H1 (cell line): Measurements from ENCODE around the gene GOLGA3. TPM values are rescaled to one million over a fixed set of nuclear protein-coding genes. Genes with fewer than 3 reads are reported as not detected.

Source experiments
- CTCF ChIA-PET: fragments of 300-600 bp; sonication (Branson Sonifier 250); formaldehyde crosslinking; loops from one replicate; lab custom pipeline; 2021; ENCODE audit not compliant: partially characterized antibody; lab: Charles Lee
- POLR2A ChIA-PET: fragments of 300-600 bp; sonication (Branson Sonifier 250); formaldehyde crosslinking; loops from one replicate; lab custom pipeline; 2021; ENCODE audit warnings: inconsistent platforms; ENCODE audit not compliant: partially characterized antibody; lab: Charles Lee
- DNase-seq, 2 experiments: peaks; one replicate each; pipeline versions ENCODE4 v3.0.0 to v3.0.0-alpha.2; 2010 to 2022; ENCODE audit warnings: low spot score in 2 of 2, low read depth in 1 of 2, mixed read lengths in 1 of 2
- FAIRE-seq: peaks from 2 replicates; lab custom pipeline; 2011; peaks lifted over from hg19 to GRCh38; lab: Jason Lieb, UNC
- H2AFZ ChIP-seq: 2 replicates; pipeline ENCODE4 v1.8.1; 2012; ENCODE audit warnings: low read length, inconsistent platforms
- H2AK5ac ChIP-seq: 2 replicates; pipeline ENCODE4 v1.6.1; 2013; ENCODE audit warnings: low read depth, low read length
- H2BK120ac ChIP-seq: replicated peaks from 2 replicates; pipeline ENCODE3; 2013; ENCODE audit warnings: low read depth, low read length, inconsistent platforms
- H2BK12ac ChIP-seq: 2 replicates; pipeline ENCODE4 v1.6.1; 2013; ENCODE audit warnings: low read depth, low read length
- H2BK15ac ChIP-seq: 2 replicates; pipeline ENCODE4 v1.6.1; 2013; ENCODE audit warnings: low read length
- H2BK20ac ChIP-seq: 2 replicates; pipeline ENCODE4 v1.6.1; 2013; ENCODE audit warnings: low read length
- H2BK5ac ChIP-seq: 2 replicates; pipeline ENCODE4 v1.6.1; 2013; ENCODE audit warnings: low read depth, low read length
- H3K14ac ChIP-seq: 2 replicates; pipeline ENCODE4 v1.6.1; 2013; ENCODE audit warnings: inconsistent platforms; ENCODE audit not compliant: insufficient read length
- H3K18ac ChIP-seq: 2 replicates; pipeline ENCODE4 v1.6.1; 2013; ENCODE audit warnings: low read length; ENCODE audit errors: extremely low read depth
- H3K23ac ChIP-seq: 2 replicates; pipeline ENCODE4 v1.6.1; 2013; ENCODE audit warnings: inconsistent platforms; ENCODE audit not compliant: insufficient read length
- H3K23me2 ChIP-seq: 2 replicates; pipeline ENCODE4 v1.6.1; 2013; ENCODE audit warnings: low read depth, low read length
- H3K27ac ChIP-seq: 2 replicates; pipeline ENCODE4 v1.6.1; 2011; ENCODE audit warnings: low read depth, low read length, inconsistent platforms
- H3K27me3 ChIP-seq, 4 experiments: replicated peaks in 1 of 4; 1 replicate in 1 of 4; 2 replicates in 3 of 4; pipeline versions ENCODE4 v1.6.1 to v1.8.1; 2011 to 2013; ENCODE audit warnings: low read length in 3 of 4, mild to moderate bottlenecking in 3 of 4, inconsistent platforms in 2 of 4, mixed read lengths in 2 of 4, moderate library complexity in 1 of 4; ENCODE audit not compliant: control insufficient read depth in 3 of 4, insufficient read depth in 3 of 4; ENCODE audit errors: extremely low read depth in 1 of 4
- H3K36me3 ChIP-seq, 4 experiments: 2 replicates each; pipeline versions ENCODE4 v1.6.1 to v1.8.1; 2011 to 2013; ENCODE audit warnings: mild to moderate bottlenecking in 4 of 4, low read length in 3 of 4, moderate library complexity in 2 of 4, control low read depth in 1 of 4, inconsistent platforms in 1 of 4; ENCODE audit not compliant: insufficient read depth in 4 of 4, control insufficient read depth in 2 of 4
- H3K4ac ChIP-seq: replicated peaks from 2 replicates; pipeline ENCODE3; 2013; ENCODE audit warnings: low read length, low read depth, mixed read lengths, inconsistent platforms; ENCODE audit not compliant: insufficient read length
- H3K4me1 ChIP-seq, 4 experiments: replicated peaks in 1 of 4; 1 replicate in 1 of 4; 2 replicates in 3 of 4; pipeline versions ENCODE4 v1.6.1 to v1.8.1; 2011 to 2013; ENCODE audit warnings: low read length in 3 of 4, inconsistent platforms in 2 of 4, mixed read lengths in 1 of 4; ENCODE audit not compliant: insufficient read depth in 4 of 4, control insufficient read depth in 3 of 4
- H3K4me2 ChIP-seq, 2 experiments: 2 replicates each; pipeline versions ENCODE4 v1.6.1 to v1.8.1; 2011 to 2013; ENCODE audit warnings: low read depth in 2 of 2, low read length in 2 of 2, control low read depth in 1 of 2, inconsistent platforms in 1 of 2, mild to moderate bottlenecking in 1 of 2; ENCODE audit not compliant: insufficient read depth in 1 of 2
- H3K4me3 ChIP-seq, 4 experiments: fragments of 200-600, 300-600 bp in 1 of 4; sonication (generic), shearing (Covaris generic), sonication (Bioruptor Twin) in 1 of 4; 2 replicates each; pipeline versions ENCODE4 v1.5.1 to v1.8.1; 2011 to 2016; ENCODE audit warnings: low read length in 4 of 4, low read depth in 3 of 4, control low read depth in 2 of 4, inconsistent platforms in 2 of 4, mild to moderate bottlenecking in 2 of 4, mixed read lengths in 1 of 4, moderate library complexity in 1 of 4; ENCODE audit not compliant: insufficient read depth in 2 of 4; ENCODE audit errors: extremely low read depth in 1 of 4
- H3K56ac ChIP-seq: replicated peaks from 2 replicates; pipeline ENCODE3; 2013; ENCODE audit warnings: low read depth, mild to moderate bottlenecking, mixed read lengths, low read length, inconsistent platforms; ENCODE audit not compliant: insufficient read length
- H3K79me1 ChIP-seq: 2 replicates; pipeline ENCODE4 v1.6.1; 2013; ENCODE audit warnings: low read depth, low read length, control low read depth
- H3K79me2 ChIP-seq, 2 experiments: 2 replicates each; pipeline versions ENCODE4 v1.6.1 to v1.8.1; 2012 to 2013; ENCODE audit warnings: low read length in 2 of 2, mild to moderate bottlenecking in 2 of 2, inconsistent platforms in 1 of 2; ENCODE audit not compliant: insufficient read depth in 2 of 2, control insufficient read depth in 1 of 2
- H3K9ac ChIP-seq, 4 experiments: replicated peaks in 1 of 4; 1 replicate in 1 of 4; 2 replicates in 3 of 4; pipeline versions ENCODE4 v1.6.1 to v1.8.1; 2011 to 2013; ENCODE audit warnings: low read depth in 3 of 4, low read length in 3 of 4, control low read depth in 2 of 4, mild to moderate bottlenecking in 2 of 4, moderate library complexity in 2 of 4, inconsistent platforms in 1 of 4; ENCODE audit errors: extremely low read depth in 1 of 4
- H3K9me3 ChIP-seq, 2 experiments: 2 replicates each; pipeline versions ENCODE4 v1.6.1 to v1.8.1; 2012 to 2013; ENCODE audit warnings: mild to moderate bottlenecking in 2 of 2, moderate library complexity in 2 of 2, control low read depth in 1 of 2, inconsistent platforms in 1 of 2, low read depth in 1 of 2, low read length in 1 of 2, mixed read lengths in 1 of 2; ENCODE audit not compliant: insufficient read depth in 2 of 2
- H4K20me1 ChIP-seq, 2 experiments: replicated peaks in 1 of 2; 2 replicates each; pipeline versions ENCODE3 to v1.8.1; 2011 to 2013; ENCODE audit warnings: inconsistent platforms in 2 of 2, low read length in 2 of 2, mild to moderate bottlenecking in 1 of 2; ENCODE audit not compliant: insufficient read depth in 2 of 2, control insufficient read depth in 1 of 2
- H4K5ac ChIP-seq: 2 replicates; pipeline ENCODE4 v1.6.1; 2013; ENCODE audit warnings: low read length, low read depth, mixed read lengths, inconsistent platforms; ENCODE audit not compliant: insufficient read length
- H4K8ac ChIP-seq: 2 replicates; pipeline ENCODE4 v1.8.0; 2013; ENCODE audit warnings: mild to moderate bottlenecking, moderate library complexity, low read length, inconsistent platforms; ENCODE audit not compliant: insufficient read depth; ENCODE audit errors: extremely low read depth
- H4K91ac ChIP-seq: replicated peaks from 2 replicates; pipeline ENCODE3; 2013; ENCODE audit warnings: low read length, mixed read lengths, inconsistent platforms; ENCODE audit not compliant: insufficient read length
- CHD1 ChIP-seq: IDR thresholded peaks from 2 replicates; pipeline ENCODE4 v1.6.1; 2012; ENCODE audit warnings: low read depth, low read length, improper control_type of control experiment
- CTCF ChIP-seq, 3 experiments: IDR thresholded peaks; 1 replicate in 2 of 3; 2 replicates in 1 of 3; pipeline versions ENCODE4 v1.5.1 to v1.6.1; 2011; ENCODE audit warnings: low read length in 3 of 3, mild to moderate bottlenecking in 3 of 3, inconsistent platforms in 2 of 3, low read depth in 1 of 3, moderate library complexity in 1 of 3; ENCODE audit not compliant: insufficient read depth in 1 of 3; ENCODE audit errors: control extremely low read depth in 1 of 3
- SUZ12 ChIP-seq: fragments of 200-600 bp; sonication (generic); IDR thresholded peaks from 2 replicates; pipeline ENCODE4 v1.6.1; 2012; ENCODE audit warnings: mild to moderate bottlenecking, inconsistent platforms, low read length, moderate library complexity, mixed read lengths
- WGBS, 2 experiments: shearing (Covaris generic) in 1 of 2; methylation state at CpG; one replicate each; pipeline versions ENCODE4 v1.1.6 to v1.1.7; 2013 to 2015; ENCODE audit warnings: low lambda C conversion rate in 2 of 2, mixed read lengths in 2 of 2, inconsistent platforms in 1 of 2, low coverage in 1 of 2, missing lambda C conversion rate in 1 of 2; ENCODE audit not compliant: insufficient replicate concordance in 2 of 2, insufficient coverage in 1 of 2, insufficient read length in 1 of 2; ENCODE audit errors: extremely low coverage in 1 of 2, missing lambda C conversion rate in 1 of 2; 5-methylcytosine and 5-hydroxymethylcytosine counted together
- polyA plus RNA-seq, 7 experiments: library from polyadenylated mRNA; depleted of rRNA in 3 of 7; stranded (reverse) in 5 of 7; unstranded in 2 of 7; fragments of >200 nt in 5 of 7; fragments of 200-250 nt in 2 of 7; gene quantifications; 1 replicate in 5 of 7; 2 replicates in 1 of 7; 4 replicates in 1 of 7; pipeline versions ENCODE4 v1.2.1 to v1.2.3, GENCODE V29; 2011 to 2013; ENCODE audit warnings: missing spikeins in 2 of 7, mixed read lengths in 2 of 7
- total RNA-seq: library from RNA; stranded (reverse); fragmentation: NEBNext Ultra II Directional; extraction: Animal tissue kit (Norgen Biotek cat#: 25700); gene quantifications from 2 replicates; pipeline ENCODE4 v1.2.1, GENCODE V29; 2021

GOLGA3 gene
- total and polyA plus RNA-seq, 2 of the 8 experiments (the other 6 are each of a cell fraction or from before 2014, with no cell fraction given), result 6.4 to 33.1 TPM

GRCh38 chr12:132754160-132754932, 74.3 kb downstream of the GOLGA3 start:
- Histone ChIP-seq H3K23ac (no peak overlapping the region), H4K5ac (no peak overlapping the region), H2BK20ac (no peak overlapping the region), H3K27me3 (no peaks in the 10 kb centered on the region), H2BK15ac (no peak overlapping the region), H3K36me3 (peaks cover 16 to 41% (median 31%) of the 10 kb centered on the region in 4 experiments), H3K23me2 (no peaks in the 10 kb centered on the region), H3K79me1 (peaks cover 5% of the 10 kb centered on the region; the same call in 1 of the 2 replicates), H4K20me1 (peaks cover 3 to 18% of the 10 kb centered on the region in 2 experiments), H2AK5ac (no peak overlapping the region), H3K4me1 (no peaks in the 10 kb centered on the region), H2BK120ac (no peak overlapping the region), H3K4me3 (no peak overlapping the region), H2AFZ (no peak overlapping the region), H3K14ac (no peak overlapping the region), H3K4me2 (no peak overlapping the region), H2BK12ac (no peak overlapping the region), H4K8ac (no peak overlapping the region), H4K91ac (no peak overlapping the region), H3K56ac (no peak overlapping the region), H3K9ac (no peak overlapping the region; a peak in 1 of 7 replicates), H2BK5ac (no peak overlapping the region), H3K4ac (no peak overlapping the region), H3K9me3 (no peaks in the 10 kb centered on the region), H3K27ac (no peak overlapping the region), H3K79me2 (peaks cover 2 to 47% of the 10 kb centered on the region in 2 experiments), H3K18ac (no peak overlapping the region)
- FAIRE-seq, result no peak
- WGBS, 2 experiments, result 87% methylated on average over 14 of the region's 14 CpGs; no CpG with 5 or more reads in 1 of the 2 experiments
- ChIA-PET CTCF (interaction anchor here (0.7 to 3.2 kb wide), 6 partner anchors 10 to 145 kb away, joined by 3 to 9 read pairs (median 3); no protein-coding TSS in a partner anchor), POLR2A (interaction anchor here (0.6 to 1.6 kb wide), 6 partner anchors 10 to 213 kb away, joined by 3 to 5 read pairs (median 4); no protein-coding TSS in a partner anchor)
- no peak for DNase-seq
- TF ChIP-seq SUZ12 (no peak), CTCF (IDR thresholded peaks at IDR 0.05; ENCODE audit: control extremely low read depth in 1 of 3, insufficient read depth in 1 of 3, low read depth in 1 of 3, low read length in 3 of 3) (peak in 1 of 3 experiments; percentile 2; a peak in 1 of 4 replicates), CHD1 (no peak)
